Renal pelvis (tissue), 4 donors: ENCODE results near the gene POSTN. TPM values are rescaled to one million over a fixed set of nuclear protein-coding genes. Genes with fewer than 3 reads are reported as not detected.
"Not testable (repeated sequence)": the region's sequence is repeated elsewhere in the genome, so short reads cannot be mapped to it uniquely, and the experiment has no call there.

Experiments used
- DNase-seq: peaks from one replicate; pipeline ENCODE4 v3.0.0-alpha.2; 2013
- polyA plus RNA-seq, 3 donors: library from polyadenylated mRNA; unstranded; fragments of 120-200 nt; gene quantifications; one replicate each; pipeline ENCODE4 v1.2.1, GENCODE V29; 2013; ENCODE audit not compliant: insufficient read length in 3 of 3

Gene POSTN
- polyA plus RNA-seq, 3 donors = 118 to 249 (median 179) TPM

DNA sequence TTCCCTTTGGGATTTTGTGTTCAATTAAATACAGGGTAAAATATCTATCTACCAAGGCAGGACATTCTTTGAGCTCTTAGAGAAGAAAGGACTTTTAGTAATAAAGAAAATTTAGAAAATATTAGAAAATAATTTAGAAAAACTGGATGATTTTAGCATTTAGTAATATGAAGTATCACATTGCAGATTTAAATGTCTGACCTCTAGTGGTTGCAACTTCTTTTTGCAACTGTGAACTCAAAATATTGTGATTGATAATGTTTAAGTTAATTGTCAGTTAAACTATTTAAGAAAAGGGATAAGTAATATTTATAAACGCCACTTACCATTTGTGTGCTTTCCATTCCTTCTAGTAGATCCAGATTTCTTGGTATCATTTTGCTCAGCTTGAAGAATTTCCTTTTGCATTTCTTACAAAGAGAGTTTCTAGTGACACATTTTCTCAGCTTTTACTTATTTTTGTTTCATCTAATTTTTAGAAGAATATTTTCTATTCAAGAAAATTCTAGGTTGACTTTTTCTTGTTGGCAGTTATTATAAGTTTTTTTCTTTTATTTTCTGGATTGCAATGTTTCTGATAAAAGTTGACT lies 10.3 kb upstream of the POSTN start:
- DNase-seq = no peak

DNA sequence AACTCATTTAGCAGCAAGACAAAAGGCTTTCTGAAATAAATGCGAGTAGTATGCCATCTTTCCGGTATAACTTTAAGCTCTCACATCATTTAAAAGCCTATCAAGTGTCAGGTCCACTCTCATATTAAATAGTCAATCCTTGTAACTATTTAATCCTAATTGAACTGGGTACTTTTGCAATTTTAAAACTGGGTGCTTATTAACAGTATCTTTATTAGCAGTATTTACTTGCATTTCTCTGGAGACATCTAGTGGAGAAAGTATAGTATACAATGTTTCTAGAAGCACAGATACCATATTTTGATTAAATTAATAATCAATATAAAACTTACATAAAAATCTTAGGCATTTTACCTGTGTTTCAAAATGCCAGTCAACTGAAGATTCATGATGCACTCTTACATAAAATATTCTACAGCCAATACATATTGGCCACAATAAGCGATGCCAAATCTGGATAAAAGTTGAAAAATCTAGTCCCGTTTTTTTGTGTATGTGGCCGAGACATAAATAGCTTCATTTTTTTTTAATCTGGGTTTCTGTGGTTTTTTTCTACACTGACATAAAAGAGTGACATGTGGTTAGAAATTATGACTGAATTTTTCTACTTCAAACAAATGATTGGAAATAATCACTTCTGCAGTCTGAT lies 4.3 kb upstream of the POSTN start:
- DNase-seq = no peak

DNA sequence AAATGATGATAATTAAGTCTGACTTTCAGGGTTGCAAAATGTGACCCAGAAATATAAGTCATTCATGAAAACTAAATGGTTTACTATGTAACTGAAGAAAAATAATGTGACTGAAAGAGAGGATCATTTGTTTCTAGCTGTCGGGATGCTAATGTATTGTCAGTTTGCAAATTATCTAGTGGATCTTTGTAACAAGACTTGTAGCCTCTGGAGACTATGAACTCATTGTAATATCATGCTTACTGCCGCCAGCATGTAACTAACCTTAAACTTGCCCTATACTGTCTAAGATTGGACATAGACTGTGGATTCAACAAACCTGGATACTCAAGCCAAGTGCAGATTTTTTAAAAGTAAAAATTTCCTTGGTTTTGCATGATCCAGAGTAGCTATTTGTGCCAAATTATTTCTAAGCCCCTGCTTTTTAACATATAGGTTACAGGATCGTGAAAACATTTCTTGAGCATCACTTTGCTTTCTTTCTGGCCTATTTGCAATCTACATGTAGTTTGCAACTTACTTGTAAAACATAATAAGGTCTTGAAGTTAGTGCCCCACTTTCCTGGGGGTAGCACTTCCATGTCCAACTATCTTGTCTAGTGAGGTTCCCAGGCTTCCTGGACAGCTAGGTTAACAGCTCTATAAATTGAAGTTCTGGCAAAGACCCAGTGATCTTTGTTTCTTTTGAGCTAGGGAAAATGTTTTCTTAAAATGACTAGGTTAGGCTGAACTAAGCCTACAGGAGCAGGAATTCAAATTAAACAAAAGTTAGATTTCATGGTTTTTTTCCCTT lies 3.3 kb upstream of the POSTN start:
- DNase-seq = no peak

DNA sequence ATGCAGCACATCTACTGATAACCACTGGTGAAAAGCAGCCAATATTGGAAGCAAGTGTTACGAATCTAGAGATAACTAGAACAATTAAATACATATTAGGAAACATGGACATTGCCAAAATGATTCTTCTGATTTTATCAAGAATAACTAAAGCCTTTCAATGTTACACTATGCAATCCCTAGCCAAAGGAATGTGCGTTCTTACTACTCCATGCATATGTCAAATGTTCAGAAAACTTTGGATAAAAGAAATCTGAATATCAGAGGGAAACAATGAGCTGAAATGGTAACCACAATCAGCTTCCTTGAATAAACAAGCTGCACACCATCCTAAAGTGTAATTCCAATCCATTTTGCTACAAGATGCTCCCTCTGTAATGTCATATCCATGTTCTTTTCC lies 951 bp upstream of the POSTN start:
- no peak for DNase-seq

DNA sequence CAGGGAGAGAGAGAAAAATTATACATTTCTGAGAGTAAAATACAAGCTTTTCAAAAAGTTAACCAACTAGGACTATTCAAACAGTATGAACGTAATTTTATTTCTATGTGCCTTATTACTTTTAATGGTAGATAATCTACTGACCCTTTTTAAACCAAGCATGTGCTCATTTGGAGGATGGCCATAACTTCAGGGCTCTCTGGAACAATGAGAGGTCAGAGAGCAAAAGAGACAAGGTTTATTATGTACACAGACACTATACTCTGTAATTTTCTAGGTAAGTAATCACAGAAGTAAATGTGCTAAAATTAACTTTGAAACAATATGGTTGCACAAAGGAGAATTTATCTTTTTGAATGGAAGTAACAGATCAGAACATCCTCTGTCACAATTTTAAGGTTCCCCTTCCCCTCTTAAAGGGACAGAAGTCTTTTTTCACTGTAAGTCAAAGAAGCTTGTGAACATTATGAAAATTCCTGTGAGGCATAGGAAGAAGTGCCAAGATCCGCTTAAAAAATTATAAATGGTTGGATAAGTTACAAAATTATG lies 1.0 kb downstream of the POSTN start:
- no peak for DNase-seq

DNA sequence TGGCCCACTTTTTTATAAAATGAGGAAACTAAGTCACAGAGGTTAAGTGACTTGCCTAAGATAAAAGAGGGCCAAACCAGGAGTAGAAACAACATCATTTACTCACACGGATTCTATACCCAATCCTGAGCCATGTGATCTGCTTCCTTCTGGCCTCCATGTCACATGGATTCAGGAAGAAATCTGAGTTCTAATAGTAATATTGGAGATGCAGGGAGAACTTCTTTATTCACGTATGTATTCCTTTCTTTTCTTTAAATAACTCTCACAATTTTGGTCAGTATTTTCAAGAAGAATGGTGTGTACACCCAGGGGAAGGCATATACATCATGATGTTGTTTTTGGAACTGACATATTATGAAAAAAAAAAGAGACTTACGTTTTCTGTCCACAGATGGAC lies 1.8 kb downstream of the POSTN start:
- no peak for DNase-seq

DNA sequence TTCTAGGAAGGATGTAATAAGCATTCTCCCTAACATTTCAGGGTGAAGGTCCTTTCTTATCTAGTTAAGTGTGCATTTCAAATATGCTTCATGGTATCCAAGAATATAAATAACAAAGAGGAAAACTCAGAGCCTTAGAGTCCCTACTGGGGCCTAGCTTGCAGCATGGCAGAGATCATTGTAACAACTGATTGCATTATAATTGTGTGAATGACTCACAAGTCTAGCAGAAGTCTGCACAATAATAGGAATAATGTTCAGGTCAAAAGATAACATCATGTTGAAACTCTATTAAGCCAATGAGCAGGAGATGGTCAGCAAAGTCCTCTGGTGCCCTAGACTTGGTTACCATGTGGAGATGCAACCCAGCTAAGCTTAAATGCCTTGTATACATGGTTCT lies 3.4 kb downstream of the POSTN start:
- DNase-seq = no peak

DNA sequence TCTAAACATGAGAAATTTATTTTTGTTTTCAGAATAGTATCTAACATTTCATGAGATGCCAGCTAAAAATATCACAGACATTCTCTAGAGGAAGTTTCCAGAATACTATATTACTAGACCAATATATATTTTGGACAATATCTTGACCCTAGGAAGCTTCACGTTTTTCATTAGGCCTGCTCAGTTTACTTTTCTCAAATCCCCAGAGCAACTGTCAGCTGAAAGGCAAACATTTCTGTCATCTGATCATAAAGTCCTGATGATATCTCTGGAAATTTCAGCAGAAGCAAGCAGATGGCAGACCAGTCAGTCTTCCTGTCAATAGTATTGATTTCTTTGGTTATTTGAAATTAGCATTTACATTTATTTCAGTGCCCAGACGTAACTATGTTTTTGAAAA lies 4.0 kb downstream of the POSTN start:
- no peak for DNase-seq

DNA sequence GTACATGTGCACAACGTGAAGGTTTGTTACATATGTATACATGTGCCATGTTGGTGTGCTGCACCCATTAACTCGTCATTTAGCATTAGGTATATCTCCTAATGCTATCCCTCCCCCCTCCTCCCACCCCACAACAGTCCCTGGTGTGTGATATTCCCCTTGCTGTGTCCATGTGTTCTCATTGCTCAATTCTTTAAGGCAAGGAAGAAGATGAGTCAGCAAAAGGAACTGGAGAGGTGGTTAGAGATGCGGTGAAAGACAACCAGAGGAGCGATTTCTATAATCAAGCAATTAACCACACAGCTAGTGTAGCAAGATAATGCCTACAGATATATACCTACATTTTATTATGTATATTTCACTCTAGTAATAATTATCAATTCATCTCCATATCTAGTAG lies 9.2 kb downstream of the POSTN start:
- not testable (repeated sequence) for DNase-seq

DNA sequence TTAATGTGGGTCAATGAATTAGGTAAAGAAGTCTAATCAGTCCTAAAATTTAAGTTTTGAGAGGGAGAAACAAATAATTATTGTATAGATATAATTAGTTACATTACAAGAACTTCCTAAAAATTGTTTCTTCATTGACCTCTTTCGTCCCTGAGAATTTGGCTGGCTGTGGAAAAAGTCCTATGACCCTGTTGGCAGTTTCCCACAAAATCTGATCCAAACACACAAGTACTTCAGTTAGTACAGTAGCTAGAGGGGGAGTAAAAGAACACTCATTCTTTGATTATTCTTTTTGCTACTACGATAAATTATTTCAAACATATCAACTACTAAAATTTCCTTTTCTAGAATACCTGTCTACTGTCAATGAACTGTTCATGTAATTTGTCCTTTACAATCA lies 11.3 kb downstream of the POSTN start:
- no peak for DNase-seq

DNA sequence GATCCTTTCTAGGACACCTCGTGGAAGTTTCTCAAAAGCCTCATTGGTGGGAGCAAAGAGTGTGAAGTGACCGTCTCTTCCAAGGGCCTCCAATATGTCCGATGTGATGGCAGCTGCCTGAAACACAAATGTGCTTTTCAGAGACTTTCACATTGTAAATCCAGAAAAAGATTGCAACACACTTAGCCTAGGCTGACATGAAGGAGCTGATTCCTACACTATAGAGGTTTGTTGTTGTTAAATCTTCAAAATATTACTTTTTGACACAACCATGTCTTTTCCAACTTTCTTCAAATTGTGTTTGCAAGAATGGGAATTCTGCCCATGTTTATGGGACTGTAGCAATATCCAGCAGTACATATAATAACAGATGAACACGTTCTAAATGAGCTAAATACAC lies 12.4 kb downstream of the POSTN start:
- DNase-seq = no peak

DNA sequence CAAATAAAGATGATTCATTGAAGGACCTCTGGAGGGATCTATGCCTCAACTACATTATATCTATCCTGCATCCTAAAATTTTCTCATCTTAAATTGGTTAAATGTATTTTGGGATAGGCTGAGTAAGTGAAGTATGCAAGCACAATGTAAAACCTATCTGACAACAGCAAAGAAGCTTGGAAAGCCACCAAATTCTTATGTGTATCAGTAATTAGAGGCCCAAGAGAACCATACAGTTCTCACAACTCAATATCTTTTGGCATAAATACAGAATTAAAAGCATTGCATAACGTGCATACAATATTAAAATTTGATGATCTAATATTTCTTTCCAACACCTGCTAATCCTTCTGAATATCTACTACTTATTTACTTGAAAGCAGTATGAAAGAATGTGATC lies 13.0 kb downstream of the POSTN start:
- no peak for DNase-seq

DNA sequence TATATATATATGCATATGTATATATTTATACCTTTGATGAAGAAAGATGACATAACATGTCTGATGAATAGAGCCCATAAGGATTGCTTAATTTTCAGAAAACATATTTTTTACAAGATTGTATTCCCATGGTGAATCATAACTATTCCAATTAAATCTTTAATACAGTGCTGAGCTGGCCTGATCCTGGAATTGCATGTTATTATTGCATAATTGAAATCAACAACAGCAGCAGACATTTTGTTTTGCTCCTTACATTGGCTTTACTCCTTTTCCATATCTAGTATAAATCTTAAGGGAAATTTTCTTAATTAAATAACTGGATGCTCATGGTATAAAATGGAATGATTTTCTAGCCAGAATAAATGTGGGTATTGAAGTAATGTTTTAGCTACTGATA lies 22.0 kb downstream of the POSTN start:
- DNase-seq = no peak

DNA sequence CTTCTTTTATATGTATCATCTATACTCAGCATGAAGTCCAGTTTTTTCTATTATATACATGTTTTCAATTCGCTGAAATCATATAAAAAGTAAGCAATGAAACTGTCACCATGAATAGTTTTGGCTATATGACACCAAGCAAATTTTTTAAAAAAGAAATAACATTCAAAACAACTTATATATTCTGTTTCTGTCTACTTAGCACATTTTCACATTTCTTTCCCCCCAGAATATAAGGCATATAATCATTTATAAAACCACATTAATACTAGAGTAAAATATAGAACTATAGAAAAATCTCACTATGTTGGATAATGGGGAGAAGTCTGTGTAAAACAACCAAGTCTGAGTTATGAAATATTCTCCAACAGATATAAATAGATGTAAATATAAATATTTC lies 33.1 kb downstream of the POSTN start:
- no peak for DNase-seq

DNA sequence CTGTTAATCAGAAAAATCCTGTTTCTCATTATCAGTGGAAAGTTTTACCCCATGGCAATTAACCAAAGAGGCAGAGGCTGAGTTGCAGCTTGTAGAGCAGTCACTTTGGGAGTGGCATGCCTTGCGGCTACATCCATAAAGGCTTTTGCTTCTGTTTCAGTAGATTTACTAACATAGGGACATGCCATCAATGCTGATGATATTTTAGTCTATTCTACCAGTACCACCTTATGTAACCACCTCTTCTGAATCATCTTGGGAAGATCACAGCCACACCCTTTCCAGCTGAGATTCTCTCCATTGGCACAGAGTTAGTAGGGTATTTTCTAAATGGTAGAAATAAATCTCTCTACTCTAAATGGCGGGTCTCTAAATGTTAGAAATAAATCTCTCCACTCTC lies 37.5 kb downstream of the POSTN start:
- no peak for DNase-seq

DNA sequence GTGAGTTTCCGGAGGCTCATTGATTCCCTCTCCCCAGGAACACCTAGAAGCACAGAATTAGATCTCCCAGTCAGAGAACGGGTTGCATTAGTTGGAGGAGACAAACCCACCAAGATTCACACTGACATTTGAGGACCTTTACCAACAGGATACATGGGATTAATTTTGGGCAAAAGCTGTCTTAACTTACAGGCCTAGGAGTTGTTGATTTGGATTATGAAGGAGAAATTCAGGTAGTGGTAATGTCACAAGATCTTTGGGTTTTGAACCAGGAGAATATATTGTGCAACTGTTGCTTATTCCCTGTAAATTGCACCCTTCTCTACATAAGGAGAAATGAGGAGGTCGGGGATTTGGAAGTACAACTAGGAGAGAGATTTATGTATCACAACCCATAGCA lies 38.0 kb downstream of the POSTN start:
- no peak for DNase-seq

DNA sequence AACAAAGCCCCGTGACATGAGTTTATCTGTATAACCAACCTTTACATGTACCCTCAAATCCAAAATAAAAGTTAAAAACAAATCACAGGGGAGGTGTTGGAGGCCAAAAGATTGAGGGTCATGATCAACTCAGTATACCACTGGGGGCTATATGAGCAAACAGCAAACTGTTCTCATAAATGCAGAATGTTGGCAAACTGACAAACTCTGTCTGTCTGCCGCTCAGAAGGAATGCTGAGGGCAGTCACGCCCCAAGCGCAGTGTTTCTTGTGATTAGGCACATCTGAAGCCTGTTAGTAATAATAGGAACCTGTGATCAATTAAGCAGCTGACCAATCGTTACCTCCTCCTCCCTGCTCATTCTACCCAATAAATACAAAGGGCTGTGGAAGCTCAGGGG lies 39.8 kb downstream of the POSTN start:
- DNase-seq = not testable (repeated sequence)

DNA sequence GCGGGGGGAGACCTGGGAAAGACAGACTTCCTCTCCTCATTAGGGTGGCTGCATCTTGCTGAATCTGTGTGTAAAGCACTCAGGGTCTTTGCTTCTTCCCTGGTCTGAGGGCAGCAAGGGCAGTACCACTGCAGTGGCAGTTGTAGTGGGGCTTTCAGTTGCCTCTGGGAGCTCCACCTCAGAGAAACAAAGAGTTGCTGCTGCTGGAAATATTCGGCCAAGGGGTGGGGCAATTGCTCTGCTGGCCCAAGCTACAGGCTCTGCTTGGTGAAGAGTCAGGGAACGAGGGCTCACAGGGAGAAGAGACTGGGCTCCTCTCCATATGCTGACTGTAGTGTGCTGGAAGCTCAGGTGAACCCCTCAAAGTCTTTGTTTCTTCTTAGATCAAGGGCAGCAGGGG lies 52.5 kb downstream of the POSTN start:
- no peak for DNase-seq

DNA sequence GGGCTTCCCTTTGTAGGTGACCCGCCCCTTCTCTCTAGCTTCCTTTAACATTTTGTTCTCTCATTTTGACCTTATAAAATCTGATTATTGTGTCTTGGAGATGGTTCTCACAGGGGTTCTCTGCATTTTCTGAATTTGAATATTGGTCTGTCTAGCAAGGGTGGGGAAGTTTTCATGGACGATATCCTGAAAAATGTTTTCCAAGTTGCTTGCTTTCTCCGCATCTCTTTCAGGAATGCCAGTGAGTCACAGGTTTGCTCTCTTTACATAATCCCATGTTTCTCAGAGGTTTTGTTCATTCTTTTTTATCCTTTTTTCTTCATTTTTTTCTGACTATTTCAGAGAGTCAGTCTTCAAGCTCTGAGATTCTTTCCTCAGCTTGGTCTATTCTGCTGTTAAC lies 53.6 kb downstream of the POSTN start:
- no peak for DNase-seq

DNA sequence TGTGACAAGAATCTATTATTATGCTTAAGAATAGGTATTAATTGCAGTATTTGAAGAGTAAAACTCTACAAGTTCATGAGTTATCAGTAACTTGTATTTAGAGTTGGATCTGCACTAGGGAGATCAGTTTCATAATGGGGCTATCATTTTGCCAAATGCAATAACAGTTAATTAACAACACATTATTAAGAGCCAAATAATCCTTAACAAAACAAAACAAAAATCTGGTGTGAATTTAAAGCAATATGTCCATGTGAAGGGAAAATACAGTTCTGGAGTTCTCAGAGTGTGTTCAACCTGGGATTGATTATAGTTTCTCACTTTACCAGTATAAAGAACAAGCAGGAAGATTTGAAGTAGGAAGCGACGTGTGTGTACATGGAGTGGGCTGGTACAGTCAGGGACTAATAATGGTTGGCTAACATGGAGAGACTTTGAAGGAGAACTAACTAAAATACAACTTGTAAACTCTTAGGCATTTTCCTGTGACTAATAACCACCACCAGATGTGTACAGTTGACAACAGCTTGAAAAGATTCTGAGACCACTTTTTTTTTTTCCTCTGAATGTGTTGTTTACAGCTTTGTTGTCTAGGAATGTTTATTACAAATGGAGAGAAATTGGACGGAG lies 58.5 kb downstream of the POSTN start:
- DNase-seq = no peak

DNA sequence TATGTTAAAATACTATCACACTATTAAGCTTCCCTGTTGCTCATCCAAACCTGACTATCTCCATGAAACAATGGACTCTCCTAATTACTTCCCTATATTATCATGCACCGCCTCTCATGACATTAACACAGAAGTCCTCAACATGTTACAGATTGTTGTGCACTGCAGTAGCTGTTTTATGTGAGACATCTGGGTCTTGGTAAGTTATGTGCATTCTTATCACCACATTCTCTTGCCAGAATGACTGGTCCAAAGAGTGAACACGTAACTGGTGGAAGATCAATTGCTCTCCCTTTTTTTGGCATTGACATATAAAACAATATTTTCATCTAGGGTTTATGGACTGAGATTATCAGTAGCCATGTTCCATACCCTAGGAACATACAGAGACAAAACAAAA lies 59.4 kb downstream of the POSTN start:
- DNase-seq = no peak

DNA sequence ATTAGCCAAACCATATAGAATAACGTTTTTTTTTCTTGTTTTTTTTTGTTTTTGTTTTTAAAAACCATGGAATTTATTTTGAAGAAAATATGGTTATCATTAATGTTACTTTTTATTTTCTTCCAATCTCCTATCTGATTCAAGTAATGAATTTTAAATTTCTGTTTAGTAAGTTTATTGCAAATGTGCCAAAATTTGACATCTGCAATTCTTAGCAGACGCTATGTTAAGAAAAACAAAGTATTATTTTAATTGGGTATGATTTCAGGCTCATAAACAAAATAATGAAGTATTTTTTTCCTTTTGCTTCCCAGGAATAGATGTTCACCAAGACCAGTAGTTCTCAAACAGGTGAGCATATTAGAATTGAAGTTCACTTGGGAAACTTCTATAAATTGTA lies 63.1 kb downstream of the POSTN start:
- no peak for DNase-seq

DNA sequence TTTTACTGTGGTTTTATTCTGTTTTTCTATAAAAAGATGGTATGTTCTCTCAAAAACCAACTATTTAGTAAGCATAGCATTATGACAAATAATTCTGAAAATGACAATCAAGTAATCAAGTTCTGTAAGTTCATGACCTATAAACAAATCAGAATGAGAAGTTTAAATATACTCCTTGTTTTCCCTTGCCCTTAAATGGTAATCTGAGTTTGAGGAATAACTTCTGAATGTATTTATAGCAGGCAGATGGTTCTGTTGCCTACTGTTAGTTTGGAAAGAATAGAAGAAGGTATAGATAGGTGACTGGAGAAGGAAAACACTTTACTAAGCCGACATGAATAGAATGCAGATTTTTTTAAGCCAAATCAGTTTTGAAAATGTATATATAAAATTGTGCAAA lies 63.9 kb downstream of the POSTN start:
- DNase-seq = no peak
